Glomerular endothelial cell (primary cell): ENCODE measurements around the gene CYP8B1. TPM values are rescaled to one million over a fixed set of nuclear protein-coding genes. Genes with fewer than 3 reads are reported as not detected.

ENCODE experiments used
- DNase-seq: peaks from one replicate; pipeline ENCODE4 v3.0.0-alpha.2; 2011; ENCODE audit warnings: low read depth, low spot score; ENCODE audit errors: extremely low read depth
- total RNA-seq: library from RNA; depleted of rRNA; stranded (reverse); fragments of >200 nt; gene quantifications from 2 replicates; pipeline ENCODE4 v1.2.3, GENCODE V29; 2015

Gene CYP8B1
- total RNA-seq, result not detected in 2 replicates

DNA sequence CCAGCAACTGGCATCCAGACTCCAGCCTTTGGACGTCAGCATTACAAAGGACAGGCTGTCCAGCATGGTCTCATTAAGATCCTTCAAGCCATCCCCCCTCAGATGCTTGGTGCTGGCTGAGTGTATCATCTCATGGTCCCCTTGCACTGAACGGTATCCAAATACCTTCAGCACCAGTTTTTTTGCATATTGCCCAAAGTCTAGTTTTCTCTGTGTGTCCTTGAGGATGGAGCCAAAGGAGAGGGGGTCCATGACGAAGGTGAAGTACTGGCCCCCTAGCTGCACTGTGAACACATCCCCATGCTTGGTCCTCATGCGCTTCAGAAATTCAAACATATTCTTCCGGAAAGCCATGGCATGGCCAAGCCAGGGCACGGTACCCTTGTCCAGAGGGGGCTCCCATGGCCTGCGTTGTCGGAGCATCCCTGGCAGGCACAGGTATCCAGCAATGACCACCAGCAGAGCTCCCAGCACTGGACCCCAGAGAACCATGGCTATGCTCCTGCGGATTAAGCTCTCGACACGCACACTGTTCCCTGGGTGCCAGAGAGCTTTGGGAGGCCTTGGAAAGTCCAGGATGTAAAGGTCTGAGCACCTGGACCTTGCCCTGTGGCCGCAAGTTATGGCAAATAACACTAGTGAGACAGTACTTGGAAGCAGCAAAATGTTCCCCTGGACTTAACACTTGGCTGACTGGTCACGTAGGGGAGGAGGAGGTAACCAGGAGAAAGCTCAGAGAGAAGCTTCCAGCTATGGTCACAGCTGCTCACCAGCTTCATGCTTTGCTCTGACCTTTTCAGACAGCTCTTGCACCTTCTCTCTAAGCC lies at the start of gene CYP8B1:
Gene CYP8B1 (minus strand): TSS at position 555 of the 827 bp plus-strand sequence. CDS start 63 bp downstream, at position 492.
- DNase-seq, result no peak

- DNase-seq, result no peak
These were observed 47.9 kb upstream of the CYP8B1 start for GRCh38 chr3:42923606-42924005.

DNA sequence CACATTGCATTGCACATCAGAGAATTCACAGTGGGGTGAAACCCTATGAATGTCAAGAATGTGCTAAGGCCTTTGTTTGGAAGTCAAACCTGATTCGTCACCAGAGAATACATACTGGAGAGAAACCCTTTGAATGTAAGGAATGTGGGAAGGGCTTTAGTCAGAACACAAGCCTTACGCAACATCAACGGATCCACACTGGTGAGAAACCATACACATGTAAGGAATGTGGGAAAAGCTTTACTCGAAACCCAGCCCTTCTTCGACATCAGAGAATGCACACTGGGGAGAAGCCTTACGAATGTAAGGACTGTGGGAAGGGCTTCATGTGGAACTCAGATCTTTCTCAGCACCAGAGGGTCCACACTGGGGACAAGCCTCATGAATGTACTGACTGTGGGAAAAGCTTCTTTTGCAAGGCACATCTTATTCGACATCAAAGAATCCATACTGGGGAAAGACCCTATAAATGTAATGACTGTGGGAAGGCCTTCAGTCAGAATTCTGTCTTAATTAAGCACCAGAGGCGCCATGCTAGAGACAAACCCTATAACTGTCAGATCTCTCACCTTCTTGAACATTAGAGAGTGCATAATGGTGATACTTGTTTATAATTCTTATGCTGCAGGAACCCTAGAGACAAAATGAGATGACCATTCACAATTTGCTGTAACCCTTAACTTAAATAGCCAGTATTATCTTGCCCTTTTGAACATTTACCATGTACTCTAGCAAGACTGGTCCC lies 39.3 kb upstream of the CYP8B1 start:
- DNase-seq, result no peak

DNA sequence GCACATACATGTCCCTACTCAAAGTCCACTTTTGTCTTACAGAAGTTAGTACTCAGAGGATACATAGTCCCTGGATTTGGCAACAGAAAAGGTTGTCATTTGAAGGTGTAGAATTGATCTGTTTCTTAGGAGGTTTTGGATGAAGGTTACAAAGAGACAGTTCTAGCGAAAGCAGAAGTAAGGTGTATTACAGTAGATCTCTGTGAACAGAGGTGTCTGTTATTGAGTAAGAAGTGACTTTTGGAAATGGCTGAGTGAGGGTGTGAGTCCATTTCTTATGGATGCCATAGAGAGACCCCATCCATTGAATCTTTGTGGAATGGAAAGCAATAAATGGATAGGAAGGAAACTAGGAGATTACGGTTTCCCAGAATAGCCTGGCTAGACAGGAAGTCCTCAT lies 35.9 kb upstream of the CYP8B1 start:
- DNase-seq, result no peak

DNA sequence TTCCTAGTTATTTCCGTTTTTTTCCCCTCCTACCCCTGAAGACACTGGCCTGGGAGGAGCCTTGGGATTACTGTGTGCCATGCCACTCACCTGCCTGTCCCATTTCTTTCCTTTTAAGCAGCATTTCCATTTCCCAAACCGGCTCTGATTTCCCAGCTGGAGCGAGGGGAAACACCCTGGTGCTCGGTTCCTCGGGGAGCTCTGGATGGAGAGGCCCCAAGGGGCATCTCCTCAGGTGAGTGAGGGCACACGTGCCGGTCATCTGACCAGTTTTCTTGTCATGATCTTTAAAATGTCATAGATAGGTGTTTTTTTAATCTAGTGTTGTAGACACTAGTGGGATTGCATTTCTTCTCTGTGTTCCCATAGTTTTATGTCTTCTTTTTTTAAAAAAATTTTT lies 33.0 kb upstream of the CYP8B1 start:
- DNase-seq, result no peak

DNA sequence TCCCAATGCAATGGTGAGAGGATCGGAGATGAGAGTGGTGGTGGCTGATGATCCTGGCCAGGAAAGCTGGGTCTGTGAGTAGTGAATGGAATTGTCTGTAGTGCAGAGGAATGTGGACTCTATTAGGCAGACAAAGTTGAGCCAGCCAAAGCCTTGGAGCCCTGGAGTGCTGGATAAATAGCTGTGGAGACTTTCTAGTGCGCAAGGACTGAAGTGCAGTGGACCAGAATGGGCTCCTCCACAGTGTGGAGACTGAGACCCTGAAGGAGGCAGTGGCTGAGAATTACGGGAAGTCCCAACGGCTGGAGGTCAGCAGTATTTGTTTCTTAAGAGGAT lies 31.1 kb upstream of the CYP8B1 start:
- no peak for DNase-seq

- no peak for DNase-seq
These were observed 30.6 kb upstream of the CYP8B1 start, which contains the start of gene ZNF662 for GRCh38 chr3:42906070-42906847. TSS of gene ZNF662 (plus strand) at chr3:42906142. CDS start at chr3:42908115, 1,973 bp downstream.

DNA sequence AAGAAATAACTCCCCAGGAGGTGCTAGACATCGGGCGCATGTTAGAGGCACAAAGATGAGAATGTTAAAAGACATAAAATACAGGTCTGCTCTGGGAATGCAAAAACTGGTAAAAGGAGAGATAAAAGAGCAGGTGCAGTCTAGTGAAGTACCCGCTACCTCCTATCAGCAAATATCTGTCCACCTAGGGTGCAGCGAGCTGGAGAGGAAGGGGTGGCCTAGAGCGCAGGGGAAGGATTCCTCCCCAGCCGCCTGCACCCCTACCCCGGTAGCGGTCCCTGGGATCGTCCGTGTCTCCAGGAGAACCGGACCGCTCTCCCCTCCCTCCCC lies 30.0 kb upstream of the CYP8B1 start:
- DNase-seq, result no peak

DNA sequence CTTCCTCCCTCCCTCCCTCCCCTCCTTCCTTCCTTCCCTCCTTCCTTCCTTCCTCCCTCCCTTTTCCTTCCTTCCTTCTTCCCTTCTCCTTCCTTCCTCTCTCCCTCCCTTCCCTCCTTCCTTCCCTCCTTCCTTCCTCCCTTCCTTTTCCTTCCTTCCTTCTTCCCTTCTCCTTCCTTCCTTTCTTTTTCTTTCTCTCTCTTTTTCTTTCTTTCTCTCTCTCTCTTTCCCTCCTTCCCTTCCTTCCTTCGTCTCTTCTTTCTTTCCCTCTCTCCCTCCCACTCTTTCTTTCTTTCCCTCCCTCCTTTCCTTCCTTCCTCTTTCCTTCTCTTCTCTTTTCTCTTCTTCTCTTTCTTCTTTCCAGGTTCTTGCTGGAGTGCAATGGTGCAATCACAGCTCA lies 28.4 kb upstream of the CYP8B1 start:
- no peak for DNase-seq

- DNase-seq, result no peak
These were observed 26.6 kb upstream of the CYP8B1 start for GRCh38 chr3:42902257-42902656.

- no peak for DNase-seq
These were observed 25.4 kb upstream of the CYP8B1 start for GRCh38 chr3:42901073-42901415.

GRCh38 chr3:42900226-42901072 lies 24.8 kb upstream of the CYP8B1 start:
- DNase-seq, result no peak

DNA sequence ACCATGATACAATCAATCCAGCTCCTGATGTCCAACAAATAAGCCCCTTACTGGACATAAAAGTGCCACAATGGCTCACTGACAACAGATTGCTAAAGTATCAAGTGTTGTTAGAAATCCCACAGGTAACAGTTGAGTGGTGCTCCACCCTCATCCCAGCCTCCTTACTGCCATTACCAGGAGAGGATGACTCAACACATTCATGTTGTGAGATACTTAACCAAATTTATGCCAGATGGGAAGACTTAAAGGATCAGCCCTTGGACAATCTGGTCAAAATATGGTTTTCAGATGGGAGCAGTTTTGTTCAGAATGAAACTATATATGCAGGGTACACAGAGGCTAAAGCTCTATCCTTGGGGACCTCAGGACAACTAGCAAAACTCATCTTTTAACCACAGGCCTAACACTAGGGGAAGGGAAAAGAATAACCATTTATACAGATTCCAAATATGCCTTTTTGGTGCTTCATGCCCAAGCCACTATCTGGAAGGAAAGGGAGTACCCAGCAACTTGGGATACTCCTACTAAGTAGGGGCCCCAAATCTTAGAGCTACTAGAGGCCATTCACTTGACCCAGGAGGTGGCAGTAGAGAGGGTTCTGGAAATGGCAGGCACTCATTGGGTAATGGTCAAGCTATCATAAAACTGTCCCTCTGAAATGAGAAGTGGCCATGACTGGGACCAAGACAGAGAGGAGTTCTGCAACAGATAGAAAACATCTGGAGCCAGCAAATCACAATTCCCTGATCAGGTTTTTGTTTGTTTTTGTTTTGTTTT lies 23.4 kb upstream of the CYP8B1 start:
- DNase-seq, result no peak

- DNase-seq, result no peak
These were observed 19.8 kb upstream of the CYP8B1 start for GRCh38 chr3:42895580-42895868.

- no peak for DNase-seq
These were observed 19.3 kb upstream of the CYP8B1 start for GRCh38 chr3:42894698-42895579.

GRCh38 chr3:42892807-42893206 lies 17.1 kb upstream of the CYP8B1 start:
- DNase-seq, result no peak

GRCh38 chr3:42892169-42892568 lies 16.5 kb upstream of the CYP8B1 start:
- DNase-seq, result no peak

DNA sequence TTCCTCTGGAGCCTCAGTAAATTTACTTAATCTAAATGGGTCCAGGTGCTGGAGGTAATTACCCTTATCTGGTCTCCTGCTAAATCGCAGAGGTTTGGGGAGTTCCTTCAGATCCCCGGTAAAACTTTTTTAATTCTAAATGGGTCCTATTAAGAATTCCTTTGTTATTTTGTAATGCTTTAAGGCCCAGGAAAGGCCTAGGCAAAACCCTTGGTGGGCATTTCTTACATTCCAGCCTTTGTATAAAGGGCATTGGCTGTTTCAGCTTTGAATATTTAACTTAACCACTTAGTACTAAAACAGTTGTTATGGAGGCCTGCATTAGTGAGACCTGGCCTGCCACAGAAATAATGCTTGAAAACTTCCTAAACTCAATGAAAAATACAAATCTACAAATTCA lies 15.4 kb upstream of the CYP8B1 start:
- DNase-seq, result no peak

- no peak for DNase-seq
These were observed 11.4 kb upstream of the CYP8B1 start for GRCh38 chr3:42887084-42887483.
